ENCODE data around the gene LRRK2.

Gene LRRK2

DNA sequence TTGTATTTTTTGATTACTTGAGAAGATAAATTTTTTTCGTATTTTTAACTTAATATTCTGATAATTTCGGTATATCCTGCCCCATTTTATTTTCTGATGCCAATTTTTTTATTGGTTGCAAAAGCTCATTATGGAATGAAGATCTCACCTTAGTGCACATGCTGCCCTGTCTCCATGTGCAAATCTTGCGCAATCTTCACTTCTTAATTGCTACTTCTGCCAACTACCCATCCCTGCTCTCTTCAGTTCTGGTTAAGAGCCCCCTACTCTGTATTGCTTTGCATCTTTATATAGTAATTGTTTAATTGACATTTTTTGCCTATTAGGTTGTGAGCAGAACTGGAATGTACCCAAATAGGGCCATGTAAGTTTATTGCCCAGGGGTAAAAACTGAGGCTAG is 20.5 kb upstream of the LRRK2 start:
- ChIA-PET POLR2A (no interaction called here), CTCF (interaction anchor here (0.5 to 1.1 kb wide), 2 partner anchors 9 to 609 kb away, joined by 3 to 4 read pairs; no protein-coding TSS in a partner anchor)
- Histone ChIP-seq H3K9me3 (ENCODE audit: control insufficient read depth, insufficient read depth, low read depth, low read length) (no peaks in the 10 kb centered on the region), H3K4me1 (ENCODE audit: control insufficient read depth, insufficient read depth, low read length) (no peaks in the 10 kb centered on the region), H3K36me3 (ENCODE audit: control insufficient read depth in 2 of 2, insufficient read depth in 1 of 2, low read length in 2 of 2) (no peaks in the 10 kb centered on the region), H3K4me3 (ENCODE audit: low read depth, low read length) (no peak overlapping the region), H3K27ac (ENCODE audit: extremely low read depth, low read depth, low read length) (no peak overlapping the region)
- no peak for TF ChIP-seq ZNF114 (tag by site-specific recombination; IDR thresholded peaks at IDR 0.05)
- TF ChIP-seq ZNF239 (tag by site-specific recombination; IDR thresholded peaks at IDR 0.05) = no peak
- TF ChIP-seq, protein P1, sequence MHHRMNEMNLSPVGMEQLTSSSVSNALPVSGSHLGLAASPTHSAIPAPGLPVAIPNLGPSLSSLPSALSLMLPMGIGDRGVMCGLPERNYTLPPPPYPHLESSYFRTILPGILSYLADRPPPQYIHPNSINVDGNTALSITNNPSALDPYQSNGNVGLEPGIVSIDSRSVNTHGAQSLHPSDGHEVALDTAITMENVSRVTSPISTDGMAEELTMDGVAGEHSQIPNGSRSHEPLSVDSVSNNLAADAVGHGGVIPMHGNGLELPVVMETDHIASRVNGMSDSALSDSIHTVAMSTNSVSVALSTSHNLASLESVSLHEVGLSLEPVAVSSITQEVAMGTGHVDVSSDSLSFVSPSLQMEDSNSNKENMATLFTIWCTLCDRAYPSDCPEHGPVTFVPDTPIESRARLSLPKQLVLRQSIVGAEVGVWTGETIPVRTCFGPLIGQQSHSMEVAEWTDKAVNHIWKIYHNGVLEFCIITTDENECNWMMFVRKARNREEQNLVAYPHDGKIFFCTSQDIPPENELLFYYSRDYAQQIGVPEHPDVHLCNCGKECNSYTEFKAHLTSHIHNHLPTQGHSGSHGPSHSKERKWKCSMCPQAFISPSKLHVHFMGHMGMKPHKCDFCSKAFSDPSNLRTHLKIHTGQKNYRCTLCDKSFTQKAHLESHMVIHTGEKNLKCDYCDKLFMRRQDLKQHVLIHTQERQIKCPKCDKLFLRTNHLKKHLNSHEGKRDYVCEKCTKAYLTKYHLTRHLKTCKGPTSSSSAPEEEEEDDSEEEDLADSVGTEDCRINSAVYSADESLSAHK (tag by site-specific recombination; IDR thresholded peaks at IDR 0.05) = no peak
- no peak for TF ChIP-seq ZNF214 (tag by site-specific recombination; IDR thresholded peaks at IDR 0.05; ENCODE audit: borderline replicate concordance)

DNA sequence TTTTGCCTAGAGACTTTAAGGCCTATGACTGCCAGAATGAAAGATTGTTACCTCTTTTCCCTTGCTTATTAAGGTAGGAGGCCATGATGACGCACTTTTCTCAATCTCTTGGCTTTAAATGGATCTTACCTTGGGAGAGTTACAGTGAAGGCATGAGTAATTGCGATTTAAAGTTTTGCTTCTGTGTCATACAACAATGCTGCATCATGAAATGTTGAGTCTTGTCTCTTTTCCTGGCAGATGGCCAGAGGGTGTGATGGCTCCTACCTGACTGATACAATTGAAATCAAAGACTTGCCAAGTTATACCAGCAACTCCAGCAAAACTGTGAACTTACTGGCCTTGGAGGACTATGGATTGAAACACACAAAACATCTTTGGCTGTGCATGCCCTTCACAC is 17.2 kb upstream of the LRRK2 start:
- peaks cover 6% of the 10 kb centered on the region; the same call in 1 of the 2 replicates for H3K4me1 ChIP-seq (ENCODE audit: control insufficient read depth, insufficient read depth, low read length)
- H3K36me3 ChIP-seq (ENCODE audit: control insufficient read depth in 2 of 2, insufficient read depth in 1 of 2, low read length in 2 of 2) = no peaks in the 10 kb centered on the region
- H3K4me3 ChIP-seq (ENCODE audit: low read depth, low read length) = no peak overlapping the region
- no peaks in the 10 kb centered on the region for H3K9me3 ChIP-seq (ENCODE audit: control insufficient read depth, insufficient read depth, low read depth, low read length)
- CTCF ChIA-PET = no interaction called here
- H3K27ac ChIP-seq (ENCODE audit: extremely low read depth, low read depth, low read length) = no peak overlapping the region
- POLR2A ChIA-PET = no interaction called here
- TF ChIP-seq ZNF747 (tag by site-specific recombination; IDR thresholded peaks at IDR 0.05) (no peak), GFI1B (tag by site-specific recombination; IDR thresholded peaks at IDR 0.05) (no peak), ZNF157 (tag by site-specific recombination; IDR thresholded peaks at IDR 0.05) (no peak)

DNA sequence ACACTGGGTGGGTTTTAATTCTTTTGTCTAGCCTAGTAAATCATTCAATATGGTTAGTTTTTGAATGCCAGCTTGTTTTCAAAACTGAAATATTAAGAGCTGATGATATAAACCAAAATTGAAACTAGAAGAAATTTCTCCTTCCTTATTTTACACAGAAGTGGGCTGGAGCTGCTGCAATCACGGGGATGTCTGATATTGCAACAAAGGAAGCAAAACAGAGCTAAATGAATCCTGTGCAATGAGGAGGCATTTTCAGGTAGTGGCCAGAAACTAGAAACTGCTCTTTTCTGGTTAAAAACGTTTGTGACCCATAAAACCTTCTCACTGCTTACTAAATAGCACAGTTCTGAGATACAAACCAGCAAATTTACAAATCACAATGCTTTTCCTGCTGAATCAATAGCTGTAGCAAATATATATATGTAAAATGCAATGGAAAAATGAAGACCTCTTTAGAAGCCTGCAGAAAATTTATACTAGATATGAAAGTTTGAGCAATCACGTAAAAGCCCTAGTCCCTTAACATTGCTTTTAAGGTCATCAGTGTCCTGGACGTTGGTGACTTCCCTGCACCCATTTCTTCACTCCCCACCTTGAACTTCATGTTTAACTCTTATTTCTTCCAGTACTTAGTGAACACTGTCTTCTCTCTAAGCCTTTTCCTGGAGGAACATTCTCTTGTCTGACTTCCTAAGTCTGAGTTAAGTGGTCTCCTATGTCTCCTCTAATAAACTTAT is 15.9 kb upstream of the LRRK2 start:
- H3K9me3 ChIP-seq (ENCODE audit: control insufficient read depth, insufficient read depth, low read depth, low read length) = no peaks in the 10 kb centered on the region
- POLR2A ChIA-PET = interaction anchor here (0.6 kb wide), 1 partner anchor 8 kb away, joined by 3 read pairs; no protein-coding TSS in a partner anchor
- CTCF ChIA-PET = interaction anchor here (0.6 kb wide), 1 partner anchor 71 kb away, joined by 3 read pairs; no protein-coding TSS in a partner anchor
- no peak overlapping the region for H3K4me3 ChIP-seq (ENCODE audit: low read depth, low read length)
- H3K27ac ChIP-seq (ENCODE audit: extremely low read depth, low read depth, low read length) = no peak overlapping the region
- no peak for TF ChIP-seq GLIS1 (tag by site-specific recombination; IDR thresholded peaks at IDR 0.05)
- TF ChIP-seq, protein P2, sequence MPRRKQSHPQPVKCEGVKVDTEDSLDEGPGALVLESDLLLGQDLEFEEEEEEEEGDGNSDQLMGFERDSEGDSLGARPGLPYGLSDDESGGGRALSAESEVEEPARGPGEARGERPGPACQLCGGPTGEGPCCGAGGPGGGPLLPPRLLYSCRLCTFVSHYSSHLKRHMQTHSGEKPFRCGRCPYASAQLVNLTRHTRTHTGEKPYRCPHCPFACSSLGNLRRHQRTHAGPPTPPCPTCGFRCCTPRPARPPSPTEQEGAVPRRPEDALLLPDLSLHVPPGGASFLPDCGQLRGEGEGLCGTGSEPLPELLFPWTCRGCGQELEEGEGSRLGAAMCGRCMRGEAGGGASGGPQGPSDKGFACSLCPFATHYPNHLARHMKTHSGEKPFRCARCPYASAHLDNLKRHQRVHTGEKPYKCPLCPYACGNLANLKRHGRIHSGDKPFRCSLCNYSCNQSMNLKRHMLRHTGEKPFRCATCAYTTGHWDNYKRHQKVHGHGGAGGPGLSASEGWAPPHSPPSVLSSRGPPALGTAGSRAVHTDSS (tag by site-specific recombination; IDR thresholded peaks at IDR 0.05) = no peak
- TF ChIP-seq, protein P1 (tag by site-specific recombination; IDR thresholded peaks at IDR 0.05) = no peak
- no peak for TF ChIP-seq ZNF521 (tag by site-specific recombination; IDR thresholded peaks at IDR 0.05)
- TF ChIP-seq SP2 (tag by site-specific recombination; IDR thresholded peaks at IDR 0.05) = no peak
- TF ChIP-seq ZNF660 (tag by site-specific recombination; IDR thresholded peaks at IDR 0.05) = no peak
- TF ChIP-seq, protein P3, sequence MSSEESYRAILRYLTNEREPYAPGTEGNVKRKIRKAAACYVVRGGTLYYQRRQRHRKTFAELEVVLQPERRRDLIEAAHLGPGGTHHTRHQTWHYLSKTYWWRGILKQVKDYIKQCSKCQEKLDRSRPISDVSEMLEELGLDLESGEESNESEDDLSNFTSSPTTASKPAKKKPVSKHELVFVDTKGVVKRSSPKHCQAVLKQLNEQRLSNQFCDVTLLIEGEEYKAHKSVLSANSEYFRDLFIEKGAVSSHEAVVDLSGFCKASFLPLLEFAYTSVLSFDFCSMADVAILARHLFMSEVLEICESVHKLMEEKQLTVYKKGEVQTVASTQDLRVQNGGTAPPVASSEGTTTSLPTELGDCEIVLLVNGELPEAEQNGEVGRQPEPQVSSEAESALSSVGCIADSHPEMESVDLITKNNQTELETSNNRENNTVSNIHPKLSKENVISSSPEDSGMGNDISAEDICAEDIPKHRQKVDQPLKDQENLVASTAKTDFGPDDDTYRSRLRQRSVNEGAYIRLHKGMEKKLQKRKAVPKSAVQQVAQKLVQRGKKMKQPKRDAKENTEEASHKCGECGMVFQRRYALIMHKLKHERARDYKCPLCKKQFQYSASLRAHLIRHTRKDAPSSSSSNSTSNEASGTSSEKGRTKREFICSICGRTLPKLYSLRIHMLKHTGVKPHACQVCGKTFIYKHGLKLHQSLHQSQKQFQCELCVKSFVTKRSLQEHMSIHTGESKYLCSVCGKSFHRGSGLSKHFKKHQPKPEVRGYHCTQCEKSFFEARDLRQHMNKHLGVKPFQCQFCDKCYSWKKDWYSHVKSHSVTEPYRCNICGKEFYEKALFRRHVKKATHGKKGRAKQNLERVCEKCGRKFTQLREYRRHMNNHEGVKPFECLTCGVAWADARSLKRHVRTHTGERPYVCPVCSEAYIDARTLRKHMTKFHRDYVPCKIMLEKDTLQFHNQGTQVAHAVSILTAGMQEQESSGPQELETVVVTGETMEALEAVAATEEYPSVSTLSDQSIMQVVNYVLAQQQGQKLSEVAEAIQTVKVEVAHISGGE (tag by site-specific recombination; conservative IDR thresholded peaks at IDR 0.05; ENCODE audit: low read depth) = no peak
- TF ChIP-seq ZNF791 (tag by site-specific recombination; IDR thresholded peaks at IDR 0.05) = no peak
- TF ChIP-seq, protein P4, sequence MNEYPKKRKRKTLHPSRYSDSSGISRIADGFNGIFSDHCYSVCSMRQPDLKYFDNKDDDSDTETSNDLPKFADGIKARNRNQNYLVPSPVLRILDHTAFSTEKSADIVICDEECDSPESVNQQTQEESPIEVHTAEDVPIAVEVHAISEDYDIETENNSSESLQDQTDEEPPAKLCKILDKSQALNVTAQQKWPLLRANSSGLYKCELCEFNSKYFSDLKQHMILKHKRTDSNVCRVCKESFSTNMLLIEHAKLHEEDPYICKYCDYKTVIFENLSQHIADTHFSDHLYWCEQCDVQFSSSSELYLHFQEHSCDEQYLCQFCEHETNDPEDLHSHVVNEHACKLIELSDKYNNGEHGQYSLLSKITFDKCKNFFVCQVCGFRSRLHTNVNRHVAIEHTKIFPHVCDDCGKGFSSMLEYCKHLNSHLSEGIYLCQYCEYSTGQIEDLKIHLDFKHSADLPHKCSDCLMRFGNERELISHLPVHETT (tag by site-specific recombination; IDR thresholded peaks at IDR 0.05) = no peak
- TF ChIP-seq, protein P5, sequence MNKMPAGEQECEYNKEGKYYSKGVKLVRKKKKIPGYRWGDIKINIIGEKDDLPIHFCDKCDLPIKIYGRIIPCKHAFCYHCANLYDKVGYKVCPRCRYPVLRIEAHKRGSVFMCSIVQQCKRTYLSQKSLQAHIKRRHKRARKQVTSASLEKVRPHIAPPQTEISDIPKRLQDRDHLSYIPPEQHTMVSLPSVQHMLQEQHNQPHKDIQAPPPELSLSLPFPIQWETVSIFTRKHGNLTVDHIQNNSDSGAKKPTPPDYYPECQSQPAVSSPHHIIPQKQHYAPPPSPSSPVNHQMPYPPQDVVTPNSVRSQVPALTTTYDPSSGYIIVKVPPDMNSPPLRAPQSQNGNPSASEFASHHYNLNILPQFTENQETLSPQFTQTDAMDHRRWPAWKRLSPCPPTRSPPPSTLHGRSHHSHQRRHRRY (tag by site-specific recombination; IDR thresholded peaks at IDR 0.05) = no peak
- no peak for TF ChIP-seq ZNF239 (tag by site-specific recombination; IDR thresholded peaks at IDR 0.05)
- TF ChIP-seq ZNF600 (tag by site-specific recombination; IDR thresholded peaks at IDR 0.05) = no peak
- peaks cover 6% of the 10 kb centered on the region; the same call in 1 of the 2 replicates for H3K4me1 ChIP-seq (ENCODE audit: control insufficient read depth, insufficient read depth, low read length)
- H3K36me3 ChIP-seq (ENCODE audit: control insufficient read depth in 2 of 2, insufficient read depth in 1 of 2, low read length in 2 of 2) = no peaks in the 10 kb centered on the region
